Activated CD4-positive, alpha-beta T cell treated with anti-CD3 and anti-CD28 coated beads for 48 hours (primary cell): ENCODE data around the gene DENND1A.
"Not testable (repeated sequence)": the region's sequence is repeated elsewhere in the genome, so short reads cannot be mapped to it uniquely, and the experiment has no call there.

Experiments used
- DNase-seq: peaks from one replicate; pipeline ENCODE4 v3.0.0-alpha.2; 2020

Gene DENND1A

DNA sequence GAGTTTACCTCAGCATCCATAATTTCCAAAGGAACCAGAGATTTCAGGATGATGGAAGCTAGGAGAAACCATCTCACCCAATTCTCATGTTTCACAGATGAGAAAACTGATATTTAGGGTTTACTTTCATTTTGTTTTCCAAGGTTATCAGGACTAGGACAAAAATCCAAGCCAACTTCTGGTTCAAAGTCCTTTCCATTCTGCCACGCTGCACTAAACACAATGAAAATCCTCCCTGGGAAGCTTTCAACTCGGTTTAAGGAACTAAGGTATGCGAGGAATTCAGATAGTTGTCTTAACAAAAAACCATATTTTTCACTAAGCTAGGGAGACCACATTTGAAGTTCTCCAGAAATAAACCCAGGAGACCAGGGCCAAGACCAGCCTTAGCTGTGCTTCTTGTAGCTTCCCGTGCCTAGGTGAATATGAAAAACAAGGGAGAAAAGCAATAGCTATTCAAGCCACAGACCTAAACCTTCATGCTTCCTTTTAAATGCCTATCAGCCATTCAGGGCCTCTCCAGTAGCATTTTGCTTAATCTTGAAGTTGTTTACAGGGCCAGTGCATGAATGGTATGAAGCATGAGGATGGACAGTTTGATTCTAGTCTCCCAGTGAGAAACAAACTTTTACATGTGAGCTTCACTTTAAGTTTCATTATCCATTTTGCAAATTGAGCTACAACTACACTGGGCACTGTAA, 167.9 kb downstream of the DENND1A start:
- no peak for DNase-seq

GRCh38 chr9:123757960-123758359, 172.0 kb downstream of the DENND1A start:
- no peak for DNase-seq

- DNase-seq = no peak
Measured at GRCh38 chr9:123757547-123757946, 172.4 kb downstream of the DENND1A start.

DNA sequence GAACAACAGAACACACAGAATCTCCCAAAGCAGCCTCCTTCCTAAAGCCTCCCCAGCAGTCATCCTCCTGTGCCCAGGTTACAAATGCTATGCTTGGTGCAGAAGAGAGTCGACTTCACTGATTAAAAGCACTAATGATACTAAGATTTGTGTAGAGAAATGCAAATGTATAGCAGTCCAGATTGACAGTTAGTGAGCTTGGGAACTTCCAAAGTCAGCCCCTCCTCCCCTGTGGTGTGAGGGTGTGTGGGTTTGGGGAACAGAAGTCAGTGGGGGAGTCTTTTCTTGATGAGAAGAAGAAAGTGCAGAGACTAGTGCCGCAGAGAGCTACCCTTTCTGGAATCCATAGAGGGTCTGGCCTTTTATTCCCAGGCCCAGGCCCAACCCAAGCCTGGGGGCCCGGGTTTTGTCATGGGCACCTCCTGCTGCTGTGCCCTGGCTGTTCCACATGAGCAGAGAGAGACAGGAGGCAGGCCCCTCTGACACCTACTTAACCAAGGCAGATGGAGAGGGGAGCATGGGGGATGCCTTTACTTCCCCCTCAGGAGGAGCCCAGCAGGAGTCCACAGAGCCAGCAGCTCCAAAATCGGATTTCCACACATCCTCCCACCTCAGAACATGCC, 173.3 kb downstream of the DENND1A start:
- DNase-seq = no peak

GRCh38 chr9:123753669-123754258, 176.2 kb downstream of the DENND1A start:
- DNase-seq = no peak

GRCh38 chr9:123753016-123753415, 176.9 kb downstream of the DENND1A start:
- DNase-seq = no peak

- DNase-seq = peak; percentile 13
Measured at GRCh38 chr9:123749580-123750202, 180.2 kb downstream of the DENND1A start.

DNA sequence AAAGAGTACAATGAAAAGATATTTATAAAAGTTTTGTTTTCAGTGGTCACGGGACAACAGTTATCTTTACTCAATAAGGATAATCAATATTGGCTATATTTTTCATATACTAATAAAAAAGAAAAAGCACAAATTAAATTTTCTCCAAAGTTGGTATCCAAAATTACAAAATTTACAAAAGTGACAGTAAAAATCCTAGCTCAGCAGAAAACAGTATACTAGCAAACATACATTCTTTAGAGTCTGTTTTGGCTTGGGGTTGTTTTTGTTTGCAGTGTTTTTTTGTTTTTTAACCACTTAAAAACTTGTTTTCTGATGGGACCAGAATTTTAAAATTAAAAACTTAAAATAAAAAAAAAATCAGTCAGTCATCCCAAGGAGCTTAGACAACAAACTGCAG, 183.2 kb downstream of the DENND1A start:
- no peak for DNase-seq

DNA sequence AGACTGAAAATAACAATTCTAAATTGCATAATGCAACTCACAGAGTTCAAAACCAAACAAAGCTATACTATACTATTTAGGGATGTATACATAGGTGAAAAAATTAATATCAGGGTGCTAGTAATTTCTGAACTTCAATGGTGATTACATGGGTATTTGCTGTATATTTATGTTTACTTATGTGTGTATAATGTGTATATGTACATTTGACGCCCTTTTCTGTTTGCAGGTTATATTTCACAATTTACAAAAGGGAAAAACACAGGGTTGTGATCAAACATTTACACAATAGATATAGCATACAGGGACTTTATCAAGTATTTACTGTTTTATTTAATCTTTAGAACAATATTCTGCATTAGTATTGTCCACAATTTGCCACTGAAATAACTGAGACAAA, 184.0 kb downstream of the DENND1A start:
- DNase-seq = no peak

- no peak for DNase-seq
Measured at GRCh38 chr9:123745451-123745850, 184.5 kb downstream of the DENND1A start.

DNA sequence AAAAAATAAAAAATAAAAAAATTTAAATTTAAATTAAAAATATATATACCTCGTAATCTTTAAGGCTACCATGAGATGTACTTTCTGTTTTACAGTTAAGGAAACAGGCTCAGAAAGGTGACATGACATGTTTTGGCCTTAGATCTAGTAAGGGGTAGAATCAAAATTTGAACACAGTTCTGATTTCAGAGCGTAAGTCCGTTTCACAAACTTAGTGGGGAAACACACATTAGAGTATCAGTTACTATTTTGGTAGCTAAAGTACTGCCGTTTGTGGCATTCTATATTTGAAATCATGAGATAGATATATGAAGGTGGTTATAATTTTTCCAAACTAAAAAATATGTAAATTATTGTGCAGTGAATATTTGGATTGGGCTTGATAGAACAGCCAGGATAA, 186.2 kb downstream of the DENND1A start:
- no peak for DNase-seq

- DNase-seq = no peak
Measured at GRCh38 chr9:123742009-123742767, 187.7 kb downstream of the DENND1A start.

DNA sequence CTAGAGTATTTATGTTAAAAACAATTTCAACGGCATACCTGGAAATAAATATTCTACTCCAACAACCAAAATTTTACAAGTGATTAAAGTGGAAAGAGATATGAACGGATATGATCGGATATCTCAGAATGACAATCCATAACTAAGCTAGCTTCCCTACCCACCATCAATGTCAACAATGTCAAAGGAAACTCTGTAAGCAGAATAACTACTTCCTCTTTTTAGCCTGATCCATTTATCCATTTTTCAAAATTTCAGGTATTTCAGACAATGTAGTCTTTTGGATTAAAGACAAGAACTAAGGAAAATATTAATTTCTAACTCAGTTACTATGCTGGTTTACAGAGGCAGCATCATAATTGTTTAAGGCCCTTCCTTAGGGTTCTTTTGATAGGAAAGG, 188.7 kb downstream of the DENND1A start:
- DNase-seq = no peak

GRCh38 chr9:123739902-123740301, 190.0 kb downstream of the DENND1A start:
- DNase-seq = no peak

DNA sequence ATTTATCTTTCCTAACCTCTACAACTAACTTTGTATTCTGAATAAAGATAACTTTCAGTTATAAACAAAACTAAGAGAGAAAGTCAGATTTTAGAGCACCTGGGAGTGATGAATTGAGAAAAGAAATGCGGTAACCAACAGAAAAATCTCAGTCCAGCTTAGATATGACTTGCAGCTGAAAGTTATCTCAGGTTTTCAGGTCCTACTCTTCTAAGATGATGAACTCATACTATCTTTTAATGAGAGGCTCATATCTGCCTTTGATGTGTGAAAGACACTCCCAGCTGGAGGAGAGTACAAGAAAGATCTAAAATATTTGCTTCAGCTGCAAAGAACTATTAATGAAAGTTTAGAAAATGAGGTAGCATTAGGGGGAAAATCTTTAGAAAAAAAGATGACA, 190.5 kb downstream of the DENND1A start:
- no peak for DNase-seq

DNA sequence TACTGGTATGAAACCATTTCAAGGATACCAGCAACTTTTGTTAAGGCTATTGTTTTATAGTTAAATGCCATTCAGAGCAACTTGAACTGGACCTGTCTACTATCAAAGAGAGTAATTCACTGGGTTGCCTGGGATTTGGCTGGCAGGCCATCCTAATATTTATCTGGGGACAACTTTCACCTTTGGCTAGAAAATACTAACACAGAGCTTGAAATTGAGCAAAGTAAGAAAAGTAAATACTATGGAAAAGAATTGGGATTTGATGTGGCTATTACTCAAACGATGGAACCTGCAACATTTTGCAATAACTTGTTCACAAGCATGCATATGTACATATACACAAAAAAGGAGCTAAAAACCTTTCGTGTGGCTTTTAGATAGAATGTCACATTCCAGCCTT, 191.3 kb downstream of the DENND1A start:
- no peak for DNase-seq

GRCh38 chr9:123735376-123735775, 194.6 kb downstream of the DENND1A start:
- no peak for DNase-seq

DNA sequence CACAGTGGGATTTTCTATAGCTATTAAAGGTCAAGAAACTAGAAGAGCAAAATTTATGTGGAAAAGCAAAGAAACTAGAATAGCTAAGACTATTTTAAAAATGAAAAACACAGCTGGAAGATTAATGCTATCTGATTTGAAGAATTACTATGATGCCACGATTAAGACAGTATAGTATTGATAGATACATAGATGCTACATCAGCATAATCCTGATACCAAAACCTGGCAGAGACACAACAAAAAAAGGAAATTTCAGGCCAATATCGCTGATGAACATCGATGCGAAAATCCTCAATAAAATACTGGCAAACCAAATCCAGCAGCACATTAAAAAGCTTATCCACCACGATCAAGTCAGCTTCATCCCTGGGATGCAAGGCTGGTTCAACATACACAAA, 201.4 kb downstream of the DENND1A start:
- DNase-seq = not testable (repeated sequence)

DNA sequence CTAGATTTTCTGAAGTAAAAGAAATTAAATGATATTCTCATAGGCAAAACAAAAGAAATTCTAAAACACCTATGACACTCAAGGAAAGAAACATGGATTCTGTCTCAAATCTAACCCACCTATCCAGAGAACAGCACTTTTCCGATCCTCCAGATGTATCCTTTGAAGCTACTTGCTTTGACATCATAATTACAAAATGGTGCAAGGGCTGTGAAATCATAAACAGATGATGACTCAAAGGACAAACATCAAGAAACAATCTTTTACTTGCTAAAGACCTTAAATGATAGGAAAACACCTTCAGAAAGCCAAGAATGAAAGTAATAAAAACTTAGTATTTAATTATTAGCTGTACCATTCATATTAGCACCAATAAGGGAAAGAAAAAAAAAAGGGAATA, 202.6 kb downstream of the DENND1A start:
- DNase-seq = no peak

DNA sequence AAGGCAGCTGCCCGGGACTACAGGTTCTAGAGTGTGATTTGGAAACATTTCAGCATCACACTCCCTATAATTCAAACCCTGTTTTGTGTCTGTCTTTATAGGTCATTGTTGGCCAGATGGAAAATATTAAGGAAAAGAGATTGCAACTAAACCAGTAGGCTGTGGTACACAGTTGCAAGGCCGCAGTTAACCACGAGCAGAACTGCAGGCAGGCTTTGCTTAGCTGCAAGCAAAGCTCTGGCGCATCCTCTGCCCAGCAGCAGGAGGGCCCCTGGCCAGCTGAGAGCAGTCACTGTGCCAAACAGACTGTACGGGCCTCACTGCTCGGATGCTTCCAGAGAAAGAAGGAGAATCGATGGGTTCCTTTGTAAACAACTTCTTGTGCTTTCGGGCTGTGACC, 204.5 kb downstream of the DENND1A start:
- no peak for DNase-seq

- DNase-seq = no peak
Measured at GRCh38 chr9:123724211-123724796, 205.6 kb downstream of the DENND1A start.

GRCh38 chr9:123723135-123723875, 206.6 kb downstream of the DENND1A start:
- no peak for DNase-seq
